CD4-positive, alpha-beta T cell treated with Interleukin-17A for 4 hours (primary cell): Measurements from ENCODE around the gene CABLES1.
A peak's percentile ranks its signal among the peaks of the same experiment; 100 is the strongest.

Source experiments
- DNase-seq: peaks from one replicate; pipeline ENCODE4 v3.0.0-alpha.2; 2020; ENCODE audit warnings: mixed read lengths

The CABLES1 gene

GRCh38 chr18:23113576-23113975, 21.7 kb upstream of the CABLES1 start:
- DNase-seq, result no peak

- no peak for DNase-seq
These were observed 21.0 kb upstream of the CABLES1 start for GRCh38 chr18:23114171-23114881.

GRCh38 chr18:23114911-23115310, 20.4 kb upstream of the CABLES1 start:
- no peak for DNase-seq

- no peak for DNase-seq
These were observed 19.6 kb upstream of the CABLES1 start for GRCh38 chr18:23115683-23116096.

- DNase-seq, result no peak
These were observed 14.2 kb upstream of the CABLES1 start for GRCh38 chr18:23121133-23121532.

GRCh38 chr18:23122334-23123229, 12.7 kb upstream of the CABLES1 start:
- DNase-seq, result no peak

GRCh38 chr18:23126376-23127056, 8.8 kb upstream of the CABLES1 start:
- no peak for DNase-seq

- DNase-seq, result no peak
These were observed 8.2 kb upstream of the CABLES1 start for GRCh38 chr18:23127090-23127489.

- DNase-seq, result no peak
These were observed 5.8 kb upstream of the CABLES1 start for GRCh38 chr18:23129355-23130002.

GRCh38 chr18:23131693-23132319, 3.5 kb upstream of the CABLES1 start:
- DNase-seq, result peak; percentile 74

- DNase-seq, result peak; percentile 40
These were observed 1.2 kb upstream of the CABLES1 start for GRCh38 chr18:23133860-23134779.

- peak; percentile 34 for DNase-seq
These were observed 453 bp downstream of the CABLES1 start for GRCh38 chr18:23135550-23136325.

- DNase-seq, result peak; percentile 22
These were observed 1.2 kb downstream of the CABLES1 start for GRCh38 chr18:23136326-23137096.

- no peak for DNase-seq
These were observed 1.9 kb downstream of the CABLES1 start for GRCh38 chr18:23137097-23137635.

GRCh38 chr18:23137788-23138216, 2.5 kb downstream of the CABLES1 start:
- no peak for DNase-seq

- DNase-seq, result no peak
These were observed 3.2 kb downstream of the CABLES1 start for GRCh38 chr18:23138471-23138870.

GRCh38 chr18:23141104-23141999, 6.1 kb downstream of the CABLES1 start:
- no peak for DNase-seq

GRCh38 chr18:23142251-23142929, 7.1 kb downstream of the CABLES1 start:
- DNase-seq, result no peak
